Smooth muscle cell (in vitro differentiated cells): ENCODE measurements around the gene SPATA24. TPM values are rescaled to one million over a fixed set of nuclear protein-coding genes. Genes with fewer than 3 reads are reported as not detected.

Source experiments
- DNase-seq: peaks from one replicate; lab custom pipeline; 2025; ENCODE audit not compliant: unreplicated experiment; lab: John Stamatoyannopoulos, UW
- H2AFZ ChIP-seq: fragments of 200-600 bp; sonication (generic); 2 replicates; pipeline ENCODE4 v1.6.0; 2016; ENCODE audit warnings: antibody characterized with exemption, low read depth, mild to moderate bottlenecking
- H3F3A ChIP-seq: fragments of 200-600 bp; sonication (generic); 2 replicates; pipeline ENCODE4 v1.6.0; 2017; ENCODE audit warnings: antibody characterized with exemption, low read depth
- H3K27ac ChIP-seq: fragments of 200-600 bp; sonication (generic); 2 replicates; pipeline ENCODE4 v1.5.1; 2016; ENCODE audit warnings: low read depth, mild to moderate bottlenecking
- H3K27me3 ChIP-seq: fragments of 200-600 bp; sonication (generic); 2 replicates; pipeline ENCODE4 v1.6.1; 2016; ENCODE audit warnings: low read depth, mild to moderate bottlenecking
- H3K36me3 ChIP-seq: fragments of 200-600 bp; sonication (generic); 2 replicates; pipeline ENCODE4 v1.5.1; 2016; ENCODE audit warnings: low read depth
- H3K4me1 ChIP-seq: fragments of 200-600 bp; sonication (generic); 2 replicates; pipeline ENCODE4 v1.5.1; 2016; ENCODE audit warnings: low read depth
- H3K4me2 ChIP-seq: fragments of 200-600 bp; sonication (generic); 2 replicates; pipeline ENCODE4 v1.6.0; 2016; ENCODE audit warnings: mild to moderate bottlenecking
- H3K4me3 ChIP-seq: fragments of 200-600 bp; sonication (generic); 2 replicates; pipeline ENCODE4 v1.5.1; 2016; ENCODE audit warnings: mild to moderate bottlenecking
- H3K79me2 ChIP-seq: fragments of 200-600 bp; sonication (generic); 2 replicates; pipeline ENCODE4 v1.6.0; 2016; ENCODE audit warnings: low read depth, mild to moderate bottlenecking
- H3K9ac ChIP-seq: fragments of 200-600 bp; sonication (generic); 2 replicates; pipeline ENCODE4 v1.6.0; 2016; ENCODE audit warnings: low read depth
- H3K9me3 ChIP-seq: fragments of 200-600 bp; sonication (generic); replicated peaks from 2 replicates; pipeline ENCODE4 v1.5.1; 2016; ENCODE audit warnings: low read depth
- H4K20me1 ChIP-seq: fragments of 200-600 bp; sonication (generic); 2 replicates; pipeline ENCODE4 v1.6.0; 2016; ENCODE audit warnings: low read depth
- CTCF ChIP-seq: fragments of 200-600 bp; sonication (generic); IDR thresholded peaks from 2 replicates; pipeline ENCODE4 v1.5.1; 2017; ENCODE audit warnings: borderline replicate concordance, mild to moderate bottlenecking, antibody characterized with exemption; ENCODE audit not compliant: insufficient read depth, poor library complexity, severe bottlenecking
- WGBS: methylation state at CpG from one replicate; pipeline ENCODE4 v1.1.7; 2016; ENCODE audit warnings: low lambda C conversion rate; 5-methylcytosine and 5-hydroxymethylcytosine counted together
- polyA plus RNA-seq: library from polyadenylated mRNA; unstranded; fragments of >200 nt; fragmentation: Nextera tagmentation; extraction: Ambion mirVana; gene quantifications from 2 replicates; pipeline ENCODE4 v1.2.1, GENCODE V29; 2016
- total RNA-seq: library from RNA; depleted of rRNA; stranded (reverse); fragments of >200 nt; gene quantifications from 2 replicates; pipeline ENCODE4 v1.2.3, GENCODE V29; 2014

The SPATA24 gene
- total and polyA plus RNA-seq, 2 experiments from 2014 or later = 2.0 to 2.6 TPM

- Histone ChIP-seq H3K4me2 (no peak overlapping the region), H3K9ac (no peak overlapping the region), H4K20me1 (no peaks in the 10 kb centered on the region), H3K27ac (no peak overlapping the region), H3K79me2 (no peaks in the 10 kb centered on the region), H3K9me3 (no peaks in the 10 kb centered on the region), H2AFZ (no peak overlapping the region), H3K27me3 (no peaks in the 10 kb centered on the region), H3K4me3 (no peak overlapping the region), H3F3A (no peaks in the 10 kb centered on the region), H3K36me3 (no peaks in the 10 kb centered on the region), H3K4me1 (peaks cover 17% of the 10 kb centered on the region)
- no peak for TF ChIP-seq CTCF
- 92% methylated on average over 9 of the region's 9 CpGs for WGBS
- no peak for DNase-seq
These were observed 15.6 kb upstream of the SPATA24 start for GRCh38 chr5:139419226-139420192.

- H3F3A ChIP-seq = no peaks in the 10 kb centered on the region
- no peak overlapping the region for H2AFZ ChIP-seq
- H4K20me1 ChIP-seq = no peaks in the 10 kb centered on the region
- H3K27ac ChIP-seq = no peak overlapping the region
- DNase-seq = no peak
- no peak overlapping the region for H3K9ac ChIP-seq
- no peaks in the 10 kb centered on the region for H3K9me3 ChIP-seq
- WGBS = 88% methylated on average over 1 of the region's 1 CpG
- no peak for TF ChIP-seq CTCF
- H3K4me2 ChIP-seq = no peak overlapping the region
- H3K36me3 ChIP-seq = no peaks in the 10 kb centered on the region
- H3K27me3 ChIP-seq = no peaks in the 10 kb centered on the region
- H3K79me2 ChIP-seq = no peaks in the 10 kb centered on the region
- no peak overlapping the region for H3K4me3 ChIP-seq
- H3K4me1 ChIP-seq = peaks cover 17% of the 10 kb centered on the region
These were observed 14.9 kb upstream of the SPATA24 start for GRCh38 chr5:139418793-139419192.

- WGBS = 79% methylated on average over 4 of the region's 4 CpGs
- peaks cover 17% of the 10 kb centered on the region for H3K4me1 ChIP-seq
- H3K79me2 ChIP-seq = no peaks in the 10 kb centered on the region
- no peaks in the 10 kb centered on the region for H4K20me1 ChIP-seq
- no peaks in the 10 kb centered on the region for H3F3A ChIP-seq
- no peak for TF ChIP-seq CTCF
- H3K4me2 ChIP-seq = no peak overlapping the region
- no peak overlapping the region for H3K4me3 ChIP-seq
- no peaks in the 10 kb centered on the region for H3K36me3 ChIP-seq
- H3K9ac ChIP-seq = no peak overlapping the region
- H3K9me3 ChIP-seq = no peaks in the 10 kb centered on the region
- H3K27ac ChIP-seq = no peak overlapping the region
- no peak overlapping the region for H2AFZ ChIP-seq
- DNase-seq = no peak
- no peaks in the 10 kb centered on the region for H3K27me3 ChIP-seq
These were observed 13.3 kb upstream of the SPATA24 start for GRCh38 chr5:139417214-139417613.
